NCI-H2171 (cell line): ENCODE measurements around the gene ROS1.
"Not testable (repeated sequence)": the region's sequence is repeated elsewhere in the genome, so short reads cannot be mapped to it uniquely, and the experiment has no call there.

Source experiments
- DNase-seq: peaks from one replicate; lab custom pipeline; 2025; lab: John Stamatoyannopoulos, UW

Gene ROS1

GRCh38 chr6:117266257-117267053 lies 159.3 kb downstream of the ROS1 start:
- DNase-seq: no peak

GRCh38 chr6:117265410-117266256 lies 160.1 kb downstream of the ROS1 start, which contains the start of gene VGLL2:
Gene VGLL2, plus strand, starts transcription at chr6:117265558. Its CDS starts 206 bp downstream, at chr6:117265764.
- DNase-seq: peak; percentile 44

GRCh38 chr6:117264692-117265409 lies 160.9 kb downstream of the ROS1 start:
- DNase-seq: no peak

GRCh38 chr6:117264369-117264691 lies 161.4 kb downstream of the ROS1 start:
- no peak for DNase-seq

- DNase-seq: no peak
These were observed 162.3 kb downstream of the ROS1 start for GRCh38 chr6:117263353-117263927.

GRCh38 chr6:117262799-117263198 lies 162.9 kb downstream of the ROS1 start:
- no peak for DNase-seq

- no peak for DNase-seq
These were observed 172.0 kb downstream of the ROS1 start for GRCh38 chr6:117253785-117254184.

GRCh38 chr6:117244979-117245378 lies 180.8 kb downstream of the ROS1 start:
- not testable (repeated sequence) for DNase-seq

GRCh38 chr6:117244571-117244970 lies 181.2 kb downstream of the ROS1 start:
- DNase-seq: not testable (repeated sequence)
